Ascending aorta (tissue), 2 donors: ENCODE data around the gene LHPP. TPM values are rescaled to one million over a fixed set of nuclear protein-coding genes. Genes with fewer than 3 reads are reported as not detected.

Experiments used
- DNase-seq, 2 donors: peaks; one replicate each; pipeline ENCODE4 v3.0.0-alpha.2; 2019; ENCODE audit warnings: low spot score in 2 of 2
- H3K27ac ChIP-seq, 2 donors: fragments of 200-600 bp; sonication (generic); one replicate each; pipeline ENCODE4 v1.5.1; 2016 to 2017; ENCODE audit warnings: mild to moderate bottlenecking in 1 of 2
- H3K27me3 ChIP-seq: fragments of 200-600 bp; sonication (generic); one replicate; pipeline ENCODE4 v1.5.1; 2017
- H3K36me3 ChIP-seq, 2 donors: fragments of 200-600 bp; sonication (generic); one replicate each; pipeline ENCODE4 v1.5.1; 2016
- H3K4me1 ChIP-seq, 2 donors: fragments of 200-600 bp; sonication (generic); one replicate each; pipeline ENCODE4 v1.5.1; 2016 to 2017; ENCODE audit warnings: mild to moderate bottlenecking in 1 of 2
- H3K4me3 ChIP-seq, 2 donors: fragments of 200-600 bp; sonication (generic); one replicate each; pipeline ENCODE4 v1.5.1; 2016 to 2017; ENCODE audit warnings: mild to moderate bottlenecking in 1 of 2
- H3K9me3 ChIP-seq, 2 donors: fragments of 200-600 bp; sonication (generic); one replicate each; pipeline ENCODE4 v1.5.1; 2016
- CTCF ChIP-seq, 3 experiments: fragments of 200-600 bp in 2 of 3; fragments of 450-650 bp in 1 of 3; sonication (generic) in 2 of 3; IDR thresholded peaks; one replicate each; pipeline ENCODE4 v1.5.1; 2016 to 2019; ENCODE audit warnings: antibody characterized with exemption in 3 of 3, mild to moderate bottlenecking in 1 of 3, moderate library complexity in 1 of 3
- intact Hi-C: fragments of 100-400 bp; cut with DNase I; formaldehyde crosslinking; loops from one replicate; pipeline ENCODE4 v1.15.1; 2023
- total RNA-seq: library from RNA; depleted of rRNA; stranded (reverse); fragments of >200 nt; gene quantifications from one replicate; pipeline ENCODE4 v1.1.0, GENCODE V29; 2016

LHPP gene
- total RNA-seq, 1 donor from 2014 or later: 5.1 TPM

GRCh38 chr10:124543146-124543545, 81.5 kb downstream of the LHPP start:
- peaks cover 0 to 3% of the 10 kb centered on the region in 2 donors for H3K4me1 ChIP-seq
- no peak for TF ChIP-seq CTCF (IDR thresholded peaks at IDR 0.05)
- no peaks in the 10 kb centered on the region for H3K9me3 ChIP-seq
- no peak overlapping the region for H3K27ac ChIP-seq
- H3K36me3 ChIP-seq: no peaks in the 10 kb centered on the region
- intact Hi-C loops: no loop called here
- no peak overlapping the region for H3K4me3 ChIP-seq
- DNase-seq: no peak
- H3K27me3 ChIP-seq: no peaks in the 10 kb centered on the region

- intact Hi-C loops: no loop called here
- Histone ChIP-seq H3K27me3 (no peaks in the 10 kb centered on the region), H3K4me1 (peaks cover 0 to 3% of the 10 kb centered on the region in 2 donors), H3K36me3 (no peaks in the 10 kb centered on the region), H3K27ac (no peak overlapping the region), H3K9me3 (no peaks in the 10 kb centered on the region), H3K4me3 (no peak overlapping the region)
- TF ChIP-seq CTCF (IDR thresholded peaks at IDR 0.05): no peak
- no peak for DNase-seq
Measured at GRCh38 chr10:124543971-124544370, 82.3 kb downstream of the LHPP start.

- TF ChIP-seq CTCF (IDR thresholded peaks at IDR 0.05): no peak
- H3K36me3 ChIP-seq: no peaks in the 10 kb centered on the region
- no peak overlapping the region for H3K27ac ChIP-seq
Measured at GRCh38 chr10:124544711-124545110, 83.1 kb downstream of the LHPP start.

GRCh38 chr10:124545351-124546054, 83.9 kb downstream of the LHPP start:
- Histone ChIP-seq H3K9me3 (no peaks in the 10 kb centered on the region), H3K4me1 (peaks cover 0 to under 1% of the 10 kb centered on the region in 2 donors), H3K27me3 (no peaks in the 10 kb centered on the region), H3K4me3 (no peak overlapping the region), H3K36me3 (no peaks in the 10 kb centered on the region), H3K27ac (no peak overlapping the region)
- TF ChIP-seq CTCF (IDR thresholded peaks at IDR 0.05): no peak
- intact Hi-C loops: no loop called here
- DNase-seq: no peak

More at GRCh38 chr10:124544711-124545110, 83.1 kb downstream of the LHPP start:
- peaks cover 0 to 3% of the 10 kb centered on the region in 2 donors for H3K4me1 ChIP-seq
- intact Hi-C loops: no loop called here
- no peak overlapping the region for H3K4me3 ChIP-seq
- DNase-seq: no peak
- no peaks in the 10 kb centered on the region for H3K9me3 ChIP-seq
- H3K27me3 ChIP-seq: no peaks in the 10 kb centered on the region

- no peak overlapping the region for H3K27ac ChIP-seq
- H3K27me3 ChIP-seq: no peaks in the 10 kb centered on the region
- no peaks in the 10 kb centered on the region for H3K4me1 ChIP-seq
- H3K4me3 ChIP-seq: no peak overlapping the region
- no peaks in the 10 kb centered on the region for H3K9me3 ChIP-seq
- DNase-seq: no peak
- H3K36me3 ChIP-seq: no peaks in the 10 kb centered on the region
- intact Hi-C loops: no loop called here
- no peak for TF ChIP-seq CTCF (IDR thresholded peaks at IDR 0.05)
Measured at GRCh38 chr10:124546055-124546369, 84.4 kb downstream of the LHPP start.
